ENCODE data around the gene IPO4. TPM values are rescaled to one million over a fixed set of nuclear protein-coding genes. Genes with fewer than 3 reads are reported as not detected.
A peak's percentile ranks its signal among the peaks of the same experiment; 100 is the strongest.

The IPO4 gene
- total RNA-seq, 2 experiments from 2014 or later = 36.6 to 37.9 TPM

- CTCF ChIA-PET = interaction anchor here (0.6 to 3.1 kb wide), 35 partner anchors 10 to 1330 kb away, joined by 3 to 33 read pairs (median 4); partner anchors contain the start of genes CARMIL3, CHMP4A, DCAF11 and EMC9
- Mint-ChIP-seq H3K4me1 (ENCODE audit: low read depth) (peaks cover 57% of the 10 kb centered on the region), H3K36me3 (ENCODE audit: low read depth) (peaks cover 87% of the 10 kb centered on the region), H3K27me3 (no peaks in the 10 kb centered on the region), H3K4me3 (peak within 1 kb of the TSS; percentile 95), H3K9me3 (no peaks in the 10 kb centered on the region), H3K27ac (peak within 1 kb of the TSS; percentile 98)
- H3K9me3 ChIP-seq (ENCODE audit: control insufficient read depth in 1 of 2, insufficient read depth in 1 of 2, low read length in 2 of 2) = no peaks in the 10 kb centered on the region
- peaks cover 74% of the 10 kb centered on the region for H3K36me3 ChIP-seq (ENCODE audit: insufficient read depth, low read length)
- peak; percentile 84 for TF ChIP-seq CTCF (IDR thresholded peaks at IDR 0.05)
- ATAC-seq (ENCODE audit: poor library complexity) (peak; percentile 84), DNase-seq (peak; percentile 94 to 100 (median 98))
- H3K27ac ChIP-seq (ENCODE audit: low read depth in 1 of 2, low read length in 2 of 2) = peak within 1 kb of the TSS; percentile 97 to 98
- intact Hi-C loops (cut with DNase I, micrococcal nuclease) = loop anchor here (1.0 to 5.0 kb wide), 11 partner anchors 13 to 149 kb away; partner anchors contain the start of genes DCAF11 (in 2 of the 2), NRL (in 2 of the 2), PSME1 (in 2 of the 2) and CHMP4A (in 1 of the 2)
- H3K4me1 ChIP-seq (ENCODE audit: insufficient read depth, low read length) = peaks cover 52% of the 10 kb centered on the region
- POLR2A ChIA-PET = interaction anchor here (0.6 to 5.0 kb wide), 38 partner anchors 10 to 840 kb away, joined by 3 to 154 read pairs (median 10); partner anchors contain the start of genes CARMIL3, CHMP4A, CIDEB and DCAF11
- H3K4me3 ChIP-seq (ENCODE audit: low read length) = peak within 1 kb of the TSS; percentile 95
- no peaks in the 10 kb centered on the region for H3K27me3 ChIP-seq (ENCODE audit: control insufficient read depth in 1 of 2, insufficient read depth in 2 of 2, low read length in 2 of 2)
Measured at GRCh38 chr14:24160850-24161804, 27.5 kb downstream of the IPO4 start, which contains the start of gene IRF9. IRF9 (plus strand) TSS chr14:24161265; CDS start chr14:24162145, 880 bp downstream.

GRCh38 chr14:24160499-24160849 lies 28.1 kb downstream of the IPO4 start:
- Mint-ChIP-seq H3K9me3 (no peaks in the 10 kb centered on the region), H3K4me1 (ENCODE audit: low read depth) (peaks cover 55% of the 10 kb centered on the region), H3K27me3 (no peaks in the 10 kb centered on the region), H3K4me3 (peak overlapping the region; percentile 37), H3K36me3 (ENCODE audit: low read depth) (peaks cover 87% of the 10 kb centered on the region), H3K27ac (peak overlapping the region; percentile 98)
- Histone ChIP-seq H3K9me3 (ENCODE audit: control insufficient read depth in 1 of 2, insufficient read depth in 1 of 2, low read length in 2 of 2) (no peaks in the 10 kb centered on the region), H3K36me3 (ENCODE audit: insufficient read depth, low read length) (peaks cover 74% of the 10 kb centered on the region), H3K4me1 (ENCODE audit: insufficient read depth, low read length) (peaks cover 46% of the 10 kb centered on the region), H3K4me3 (ENCODE audit: low read length) (no peak overlapping the region), H3K27ac (ENCODE audit: low read depth in 1 of 2, low read length in 2 of 2) (peak overlapping the region; percentile 97 to 98), H3K27me3 (ENCODE audit: control insufficient read depth in 1 of 2, insufficient read depth in 2 of 2, low read length in 2 of 2) (no peaks in the 10 kb centered on the region)
- ATAC-seq (ENCODE audit: poor library complexity) (no peak), DNase-seq (no peak)
- CTCF ChIA-PET = interaction anchor here (0.6 to 3.1 kb wide), 30 partner anchors 10 to 572 kb away, joined by 3 to 33 read pairs (median 6); partner anchors contain the start of genes CARMIL3, CHMP4A, DCAF11 and EMC9
- no peak for TF ChIP-seq CTCF (IDR thresholded peaks at IDR 0.05)
- POLR2A ChIA-PET = interaction anchor here (0.6 to 5.0 kb wide), 32 partner anchors 11 to 839 kb away, joined by 3 to 154 read pairs (median 12); partner anchors contain the start of genes CHMP4A, CIDEB, DCAF11 and EMC9
- intact Hi-C loops (cut with DNase I, micrococcal nuclease) = loop anchor here (1.0 to 5.0 kb wide), 5 partner anchors 12 to 148 kb away; partner anchors contain the start of genes CHMP4A (in 1 of the 2), DCAF11 (in 1 of the 2), NRL (in 1 of the 2) and PSME1 (in 1 of the 2)
